ENCODE data around the gene FARS2.

GRCh38 chr6:5478380-5478779 lies 217.1 kb downstream of the FARS2 start:
- TF ChIP-seq CTCF (conservative IDR thresholded peaks at IDR 0.05; ENCODE audit: low read depth, low read length) (no peak), EZH2 (IDR thresholded peaks at IDR 0.05; ENCODE audit: borderline replicate concordance, low read depth, low read length, poor library complexity, severe bottlenecking) (no peak)

Measured in A673 (cell line).